ENCODE data around the gene MTRFR.
"Not testable (repeated sequence)": the region's sequence is repeated elsewhere in the genome, so short reads cannot be mapped to it uniquely, and the experiment has no call there.

Gene MTRFR

DNA sequence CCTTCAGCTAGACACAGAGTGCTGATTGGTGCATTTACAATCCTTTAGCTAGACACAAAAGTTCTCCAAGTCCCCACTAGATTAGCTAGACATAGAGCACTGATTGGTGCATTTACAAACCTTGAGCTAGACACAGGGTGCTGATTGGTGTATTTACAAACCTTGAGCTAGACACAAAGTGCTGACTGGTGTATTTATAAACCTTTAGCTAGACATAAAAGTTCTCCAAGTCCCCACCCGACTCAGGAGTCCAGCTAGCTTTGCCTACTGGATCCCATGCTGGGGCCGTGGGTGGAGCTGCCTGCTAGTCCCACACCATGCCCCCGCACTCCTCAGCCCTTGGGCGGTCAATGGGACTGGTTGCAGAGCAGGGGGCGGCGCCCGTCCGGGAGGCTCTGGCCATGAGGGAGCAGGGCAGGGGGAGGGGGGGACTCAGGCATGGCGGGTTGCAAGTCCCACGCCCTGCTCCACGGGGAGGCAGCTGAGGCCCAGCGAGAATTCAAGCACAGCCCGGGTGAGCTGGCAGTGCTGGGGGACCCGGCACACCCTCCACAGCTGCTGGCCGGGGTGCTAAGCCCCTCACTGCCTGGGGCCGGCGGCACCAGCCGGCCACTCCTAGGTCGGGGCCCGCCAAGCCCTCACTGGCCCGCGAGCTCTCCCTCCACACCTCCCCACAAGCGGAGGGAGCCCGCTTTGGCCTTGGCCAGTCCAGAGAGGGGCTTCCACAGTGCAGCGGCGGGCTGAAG, 15.9 kb downstream of the MTRFR start:
- in situ Hi-C loops (cut with MboI; ENCODE audit: low sequenced_read_pairs) = not testable (repeated sequence)

DNA sequence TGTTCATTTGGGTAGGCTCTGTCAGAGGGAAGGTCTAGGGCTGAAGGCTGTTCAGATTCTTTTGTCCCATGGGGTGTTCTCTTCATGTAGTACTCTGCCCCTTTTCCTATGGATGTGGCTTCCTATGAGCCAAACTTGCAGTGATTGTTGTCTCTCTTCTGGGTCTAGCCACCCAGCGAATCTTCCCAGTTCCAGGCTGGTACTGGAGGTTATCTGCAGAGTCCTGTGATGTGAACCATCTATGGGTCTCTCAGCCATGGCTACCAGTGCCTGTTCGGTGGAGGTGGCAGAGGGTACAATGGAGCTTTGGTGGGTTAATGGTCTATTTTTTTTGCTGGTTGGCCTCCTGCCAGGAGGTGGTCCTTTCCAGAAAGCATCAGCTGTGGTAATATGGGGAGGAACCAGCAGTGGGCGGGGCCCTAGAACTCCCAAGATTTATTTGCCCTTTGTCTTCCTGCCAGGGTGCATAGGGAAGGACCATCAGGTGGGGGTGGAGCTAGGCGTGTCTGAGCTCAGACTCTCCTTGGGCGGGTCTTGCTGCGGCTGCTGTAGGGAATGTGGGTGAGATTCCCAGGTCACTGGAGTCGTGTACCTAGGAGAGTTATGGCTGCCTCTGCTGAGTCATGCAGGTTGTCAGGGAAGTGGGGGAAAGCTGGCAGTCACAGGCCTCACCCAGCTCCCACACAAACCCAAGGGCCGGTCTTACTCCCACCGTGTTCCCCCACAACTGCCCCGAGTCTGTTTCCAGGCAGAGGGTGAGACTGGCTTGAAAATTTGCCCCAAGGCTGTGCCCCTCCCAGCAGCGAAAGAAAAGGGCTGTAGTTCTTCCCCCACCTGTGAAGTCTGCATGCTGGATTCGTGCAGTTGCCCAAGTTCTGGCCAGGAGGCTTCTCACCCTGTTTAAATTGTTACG, 17.5 kb downstream of the MTRFR start:
- in situ Hi-C loops (cut with MboI; ENCODE audit: low sequenced_read_pairs) = no loop called here

DNA sequence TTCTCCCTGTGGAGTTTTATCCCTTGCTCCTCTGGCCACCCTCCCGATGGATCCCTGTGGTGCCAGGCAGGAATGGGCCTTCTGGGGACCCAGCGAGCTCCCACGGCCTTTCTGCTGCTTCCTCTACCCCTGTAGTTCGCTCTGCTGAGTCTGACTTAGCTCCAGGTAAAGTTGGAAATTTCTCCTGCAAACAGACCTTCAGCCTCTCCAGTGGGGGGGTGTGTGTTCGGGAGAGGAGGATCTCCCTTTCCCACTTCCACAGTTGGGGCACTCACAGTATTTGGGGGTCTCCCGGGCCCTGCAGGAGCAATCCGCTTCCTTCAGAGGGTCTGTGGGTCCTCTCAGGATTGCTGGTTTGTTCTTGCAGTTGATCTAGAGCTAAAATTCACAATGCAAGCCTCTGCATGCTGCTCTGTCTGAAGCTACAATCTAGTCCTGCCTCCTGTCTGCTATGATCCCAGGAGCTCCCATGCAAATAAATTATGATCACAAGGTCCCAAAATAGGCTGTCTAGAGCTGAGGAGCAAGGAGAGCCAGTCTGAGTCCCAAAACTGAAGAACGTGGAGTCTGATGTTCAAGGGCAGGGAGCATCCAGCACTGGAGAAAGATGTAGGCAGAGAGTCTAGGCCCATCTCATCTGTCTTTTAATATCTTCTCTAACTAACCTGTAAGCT, 18.3 kb downstream of the MTRFR start:
- in situ Hi-C loops (cut with MboI; ENCODE audit: low sequenced_read_pairs) = no loop called here

DNA sequence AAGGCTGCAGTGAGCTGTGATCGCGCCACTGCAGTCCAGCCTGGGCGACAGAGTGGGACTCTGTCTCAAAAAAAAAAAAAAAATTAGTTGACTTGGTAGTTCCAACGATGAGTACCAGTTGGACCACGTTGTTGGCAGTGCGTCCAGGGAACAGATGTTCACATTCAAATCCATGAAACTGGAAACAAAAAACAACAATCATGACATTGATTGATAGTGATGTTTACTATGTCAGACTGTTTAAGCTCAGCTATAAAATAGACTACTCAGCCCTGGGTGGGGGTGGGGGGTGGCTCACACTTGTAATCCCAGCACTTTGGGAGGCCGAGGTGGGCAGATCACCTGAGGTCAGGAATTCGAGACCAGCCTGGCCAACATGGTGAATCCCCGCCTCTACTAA, 19.1 kb downstream of the MTRFR start:
- in situ Hi-C loops (cut with MboI; ENCODE audit: low sequenced_read_pairs) = not testable (repeated sequence)

DNA sequence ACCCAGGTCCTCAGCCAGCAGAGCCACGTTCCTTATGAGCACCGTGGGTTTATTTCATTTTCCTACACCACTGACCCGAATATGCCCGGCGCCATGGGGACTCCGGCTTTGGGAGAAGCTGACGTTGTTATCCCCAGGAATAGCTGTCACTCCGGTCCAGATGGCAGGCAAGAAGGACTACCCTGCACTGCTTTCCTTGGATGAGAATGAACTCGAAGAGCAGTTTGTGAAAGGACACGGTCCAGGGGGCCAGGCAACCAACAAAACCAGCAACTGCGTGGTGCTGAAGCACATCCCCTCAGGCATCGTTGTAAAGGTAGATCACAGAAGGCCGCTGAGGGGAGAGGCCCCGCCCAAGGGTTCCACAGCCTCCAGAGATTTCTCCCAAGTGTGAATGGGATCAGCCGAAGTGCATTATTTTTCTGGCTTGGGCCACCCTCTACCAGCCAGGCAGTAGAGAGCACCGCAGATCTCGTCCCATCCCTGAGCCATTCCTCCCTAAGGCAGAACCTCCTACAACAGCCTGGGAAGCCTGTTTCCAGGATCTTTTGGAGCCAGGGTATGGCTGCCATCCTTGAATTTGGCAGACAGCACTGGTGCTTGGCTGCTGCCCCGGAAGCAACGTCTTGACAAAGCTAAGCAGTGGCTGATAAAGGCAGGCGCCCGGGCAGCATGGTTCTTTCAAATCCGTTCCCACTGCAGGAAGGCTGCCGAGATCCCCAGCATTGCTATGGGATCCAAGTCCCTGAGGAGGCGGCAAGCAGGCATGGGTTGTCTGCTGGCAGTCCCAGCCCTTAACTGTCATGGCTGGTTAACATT, 20.6 kb downstream of the MTRFR start:
- in situ Hi-C loops (cut with MboI; ENCODE audit: low sequenced_read_pairs) = no loop called here

DNA sequence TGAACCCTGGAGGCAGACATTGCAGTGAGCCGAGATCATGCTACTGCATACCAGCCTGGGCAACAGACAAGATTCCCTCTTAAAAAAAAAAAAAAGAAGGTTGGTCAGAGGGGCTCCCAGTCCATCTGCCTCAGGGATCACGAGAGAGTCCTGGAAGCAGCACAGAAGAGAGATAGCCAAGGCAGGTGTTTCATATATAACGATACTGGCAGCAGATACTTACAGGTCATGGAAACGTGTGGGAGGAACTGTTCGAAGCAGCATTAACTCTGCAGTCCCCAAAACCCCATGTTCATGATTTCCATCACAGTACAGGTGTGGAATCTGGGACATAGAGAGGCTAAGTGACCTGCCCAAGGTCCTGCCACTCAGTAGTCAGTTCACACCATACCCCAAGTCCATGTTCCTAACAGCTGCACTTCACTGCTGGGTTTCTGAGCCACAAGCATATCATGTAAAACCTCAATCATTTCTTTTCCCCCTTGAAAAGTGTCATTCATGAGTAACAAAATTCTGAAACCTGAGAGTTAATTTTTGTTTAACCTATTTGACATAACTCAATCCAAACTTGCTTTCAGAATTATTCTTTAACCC, 21.7 kb downstream of the MTRFR start:
- in situ Hi-C loops (cut with MboI; ENCODE audit: low sequenced_read_pairs) = no loop called here

DNA sequence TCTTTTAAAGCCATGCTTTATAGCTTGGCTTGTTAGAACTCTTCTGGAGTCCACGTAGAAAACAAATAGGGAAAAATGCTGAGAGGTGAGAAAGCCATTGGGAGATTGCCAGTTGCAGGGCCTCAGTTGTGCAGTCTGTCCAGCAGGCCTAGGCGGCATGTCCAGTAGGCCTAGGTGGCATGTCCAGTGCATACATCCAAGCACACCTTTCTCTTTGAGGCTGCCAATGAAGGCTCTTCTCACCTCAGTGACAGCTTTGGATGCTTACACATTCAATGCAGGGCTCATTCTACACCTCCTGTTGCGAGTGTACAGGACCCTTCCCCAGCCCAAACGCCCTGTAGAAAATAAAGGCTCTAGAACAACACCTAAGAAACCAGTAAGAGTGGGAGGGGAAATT, 25.4 kb downstream of the MTRFR start:
- in situ Hi-C loops (cut with MboI; ENCODE audit: low sequenced_read_pairs) = no loop called here

DNA sequence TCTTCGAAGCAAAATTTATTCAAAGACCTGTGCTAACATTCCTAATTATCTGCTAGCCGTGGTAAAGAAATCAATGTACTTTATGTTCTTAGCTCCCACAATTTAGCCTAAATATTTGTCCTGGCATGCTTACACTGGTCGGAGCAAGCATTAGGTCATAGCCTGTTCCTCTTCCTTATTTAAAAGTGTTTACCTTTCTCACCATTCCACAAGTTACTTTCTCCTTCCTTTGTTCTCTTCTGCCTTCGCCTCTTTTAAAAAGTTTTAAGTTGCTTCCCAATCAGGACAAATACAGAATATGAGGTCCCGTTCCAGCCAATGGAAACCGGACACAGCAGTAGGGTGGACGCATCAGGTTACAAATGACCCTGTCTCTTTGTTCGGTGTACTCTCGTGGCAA, 26.8 kb downstream of the MTRFR start:
- in situ Hi-C loops (cut with MboI; ENCODE audit: low sequenced_read_pairs) = no loop called here

DNA sequence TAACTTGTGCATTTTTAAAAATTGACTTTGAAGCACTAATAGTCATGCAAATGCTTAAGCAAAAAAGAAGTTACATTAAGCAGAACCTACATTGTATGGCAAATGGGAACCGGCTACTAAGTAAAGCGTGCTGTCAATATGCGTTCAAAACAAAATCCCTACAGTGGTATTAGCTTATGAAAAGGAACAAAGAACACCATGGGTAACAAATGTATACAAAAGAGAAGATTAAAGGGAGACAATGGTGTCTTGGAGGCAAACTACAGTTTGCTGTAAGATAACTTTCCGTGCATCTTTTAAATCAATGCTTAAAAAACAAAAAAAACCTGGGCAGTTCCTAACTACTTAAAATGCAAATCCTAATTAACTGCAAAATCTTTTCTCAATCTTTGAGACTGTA, 28.0 kb downstream of the MTRFR start:
- in situ Hi-C loops (cut with MboI; ENCODE audit: low sequenced_read_pairs) = no loop called here

DNA sequence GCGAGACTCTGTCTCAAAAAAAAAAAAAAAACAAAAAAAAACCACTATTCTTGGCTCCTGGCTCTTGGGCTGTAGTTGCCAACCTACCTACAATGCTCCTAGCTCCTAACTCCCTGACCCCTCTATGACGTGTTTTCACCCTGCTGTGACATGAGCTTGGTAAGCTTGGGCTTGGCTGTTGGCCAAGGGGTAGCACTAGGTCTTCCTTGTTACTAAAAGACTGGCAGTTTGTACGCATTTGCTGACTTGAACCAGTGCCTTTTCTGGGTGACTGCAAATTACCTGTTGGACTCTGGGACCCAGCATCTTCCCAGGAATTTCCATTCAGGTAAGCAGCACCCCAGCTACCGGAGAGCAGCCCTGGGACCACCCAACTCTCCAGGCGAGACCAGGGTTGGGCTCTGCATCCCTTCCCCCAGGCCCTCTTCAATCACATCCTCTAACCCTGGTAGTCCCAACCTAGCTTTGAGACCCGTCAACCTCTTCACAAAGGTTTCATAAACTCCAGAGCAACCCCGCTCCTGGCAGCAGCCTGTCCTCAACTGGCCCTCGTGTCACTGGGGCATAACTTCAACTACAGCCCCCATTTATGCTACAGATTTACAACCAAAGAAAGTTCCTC, 30.1 kb downstream of the MTRFR start:
- in situ Hi-C loops (cut with MboI; ENCODE audit: low sequenced_read_pairs) = no loop called here

DNA sequence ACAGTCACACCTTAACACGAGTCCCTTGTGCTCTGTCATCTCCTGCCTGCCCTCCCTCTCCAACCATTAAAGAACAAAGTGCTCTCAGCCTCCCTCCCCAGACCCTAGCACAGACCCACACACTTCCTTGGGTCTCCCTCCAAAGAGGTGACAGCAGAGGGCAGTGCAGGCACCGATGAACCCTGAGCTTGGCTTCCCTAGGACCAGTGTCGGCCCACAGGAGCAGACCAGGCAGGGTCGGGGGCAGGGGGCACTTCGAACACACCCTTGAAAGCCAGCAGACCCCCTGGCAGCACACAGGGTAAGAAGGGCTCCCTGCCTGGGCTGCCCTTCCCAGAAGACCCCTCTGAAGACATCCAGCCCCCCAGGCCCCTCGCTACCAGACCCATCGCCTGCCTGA, 31.4 kb downstream of the MTRFR start:
- in situ Hi-C loops (cut with MboI; ENCODE audit: low sequenced_read_pairs) = no loop called here

DNA sequence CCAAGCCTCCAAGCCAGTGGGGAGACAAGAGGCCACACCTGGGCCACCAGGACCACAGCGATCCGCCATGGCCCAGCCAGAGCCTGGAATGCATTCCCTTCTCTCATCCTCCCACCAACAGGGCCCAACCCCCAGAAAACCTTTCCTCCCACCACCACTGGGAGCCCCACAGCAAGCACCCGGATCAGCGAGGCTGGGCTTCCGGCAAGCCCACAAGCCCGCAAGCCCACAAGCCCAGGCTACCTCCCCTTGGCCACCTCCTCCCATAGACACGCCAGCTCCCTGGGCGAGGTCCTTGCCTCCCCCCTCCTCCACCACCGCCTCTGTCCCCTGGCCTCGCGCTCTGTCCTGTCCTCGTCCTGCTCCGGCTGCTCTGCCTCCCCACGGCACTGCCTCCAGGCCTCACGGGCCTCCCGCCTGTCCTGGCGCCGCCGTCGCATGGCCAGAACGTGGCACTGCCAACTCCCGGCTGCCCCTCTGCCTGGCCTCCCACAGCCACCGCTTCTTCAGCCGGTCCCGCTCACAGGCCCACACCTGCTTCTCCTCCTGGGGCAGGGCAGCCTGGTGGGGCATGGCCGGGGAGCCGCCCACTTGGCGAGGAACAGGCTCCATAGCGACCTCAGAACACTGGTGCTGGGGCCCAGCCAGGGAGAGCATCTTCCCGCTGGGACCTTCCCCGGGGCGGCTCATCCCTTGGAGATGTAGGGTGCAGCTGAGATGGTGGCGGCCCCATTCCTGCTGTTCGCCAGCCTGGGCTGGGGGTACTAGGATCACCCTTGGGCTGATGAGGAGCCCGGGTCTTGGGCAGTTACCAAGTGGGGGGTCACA, 32.8 kb downstream of the MTRFR start:
- in situ Hi-C loops (cut with MboI; ENCODE audit: low sequenced_read_pairs) = no loop called here

DNA sequence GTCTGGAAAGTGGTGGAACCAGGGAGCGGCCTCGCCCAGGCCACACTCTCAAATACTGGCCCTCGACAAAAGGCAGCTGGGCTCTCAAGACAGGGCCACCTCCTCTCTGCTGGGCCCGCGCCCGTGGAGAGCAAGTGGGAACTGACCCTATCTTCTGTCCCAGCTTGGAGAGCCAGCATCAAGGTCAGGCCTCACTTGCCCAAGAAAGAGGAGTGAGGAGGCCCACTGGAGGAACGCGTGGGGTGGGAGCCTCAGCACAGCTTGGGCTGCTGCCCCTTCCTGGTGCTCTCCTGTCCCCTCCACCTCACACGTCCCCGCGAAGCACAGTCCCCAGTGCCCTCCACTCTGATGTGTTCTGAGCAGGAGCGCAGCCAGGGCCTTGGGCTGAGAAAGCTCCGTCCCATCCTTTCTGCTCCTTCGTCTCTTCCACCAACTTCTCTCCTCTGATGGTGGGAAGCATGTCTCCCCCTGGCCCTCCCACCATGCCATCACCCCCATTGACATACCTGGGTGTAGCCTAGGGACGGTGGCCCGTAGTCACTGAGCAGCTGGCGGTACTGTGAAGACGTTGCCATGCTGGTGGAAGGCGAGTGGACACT, 33.5 kb downstream of the MTRFR start:
- in situ Hi-C loops (cut with MboI; ENCODE audit: low sequenced_read_pairs) = no loop called here

DNA sequence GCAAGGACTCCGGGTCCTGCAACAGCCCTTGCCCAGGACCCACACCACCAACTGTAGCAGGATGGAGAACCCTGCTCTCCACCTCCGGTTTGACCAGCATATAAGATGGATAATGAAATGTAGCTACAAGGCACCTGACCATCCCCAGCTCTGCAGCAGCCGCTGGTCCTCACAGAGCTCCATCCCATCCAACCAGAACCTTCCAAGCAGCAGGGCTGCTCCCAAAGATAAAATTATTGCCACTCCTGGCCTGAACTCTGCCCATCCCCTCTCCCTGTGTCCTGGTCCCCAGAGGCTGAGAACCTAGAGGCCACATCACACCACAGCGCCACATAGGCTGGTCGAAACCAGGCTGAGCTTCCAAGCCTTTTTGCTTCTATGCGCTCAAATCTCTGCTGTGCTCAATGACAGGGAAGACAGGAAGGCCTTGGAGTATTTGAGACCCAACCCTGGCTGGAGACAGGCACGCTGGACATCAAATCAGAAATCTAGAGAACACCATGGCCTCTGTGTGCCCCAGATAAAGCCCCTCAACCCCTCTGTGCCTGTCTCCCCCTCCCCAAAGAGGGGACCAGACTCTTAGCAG, 34.2 kb downstream of the MTRFR start:
- in situ Hi-C loops (cut with MboI; ENCODE audit: low sequenced_read_pairs) = no loop called here

DNA sequence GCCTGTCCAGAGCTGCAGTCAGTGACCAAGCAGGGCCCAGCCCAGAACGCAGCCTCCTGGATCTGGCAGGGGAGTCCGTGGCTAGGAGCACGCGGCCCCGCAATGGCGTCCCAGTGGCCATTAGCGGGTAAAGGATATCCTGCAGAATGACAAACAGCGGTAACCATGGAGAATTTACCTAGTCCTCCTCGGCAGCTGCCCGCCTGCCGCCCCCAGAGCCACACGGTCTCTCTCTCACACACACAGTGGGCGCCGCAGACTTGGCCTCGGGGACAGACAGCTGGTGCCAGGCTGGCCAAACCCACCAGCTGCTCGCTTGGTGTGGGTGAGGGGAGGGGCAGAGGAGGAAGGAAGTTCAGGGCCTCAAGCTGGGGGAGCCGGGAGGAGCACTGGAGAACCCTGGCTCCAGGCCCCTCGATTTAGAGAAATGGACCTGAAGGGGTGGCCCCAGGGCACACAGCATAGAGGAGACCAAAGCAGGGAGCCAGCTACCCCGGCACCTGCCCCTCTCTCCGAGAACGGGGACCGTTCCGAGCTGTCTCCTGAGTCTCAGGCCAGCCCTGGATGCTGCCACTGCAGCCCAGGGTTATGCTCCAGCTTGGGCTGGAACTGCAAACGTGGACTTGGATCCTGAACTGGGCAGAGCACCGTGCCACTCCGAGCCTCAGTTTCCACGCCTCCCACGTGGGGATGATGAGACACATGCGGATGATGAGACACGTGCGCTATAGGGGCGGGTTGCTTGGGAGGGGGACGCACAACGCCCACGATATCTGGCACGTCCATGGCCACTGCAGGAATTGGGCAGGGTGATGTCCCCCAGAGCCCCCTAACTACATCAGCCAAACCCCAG, 35.0 kb downstream of the MTRFR start:
- in situ Hi-C loops (cut with MboI; ENCODE audit: low sequenced_read_pairs) = no loop called here

DNA sequence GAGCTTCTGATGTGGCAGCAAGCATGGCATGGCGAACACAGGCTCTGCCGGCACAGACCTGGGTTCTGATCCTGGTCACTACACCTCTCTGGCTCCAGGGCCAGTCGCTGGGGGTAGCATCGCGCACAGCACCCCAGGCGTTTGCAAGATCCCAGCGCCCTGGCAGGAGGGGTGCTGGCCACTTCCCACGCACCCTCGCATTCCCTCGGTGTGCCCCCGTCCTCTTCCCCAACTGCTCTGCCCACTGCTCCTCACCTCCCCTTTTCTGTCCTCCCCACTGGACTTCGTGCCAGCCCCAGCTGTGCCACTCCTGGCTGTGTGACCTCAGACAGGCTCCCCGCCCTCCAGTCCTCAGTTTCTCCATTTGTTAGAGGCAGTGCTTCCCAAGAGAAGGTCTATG, 35.6 kb downstream of the MTRFR start:
- in situ Hi-C loops (cut with MboI; ENCODE audit: low sequenced_read_pairs) = no loop called here

DNA sequence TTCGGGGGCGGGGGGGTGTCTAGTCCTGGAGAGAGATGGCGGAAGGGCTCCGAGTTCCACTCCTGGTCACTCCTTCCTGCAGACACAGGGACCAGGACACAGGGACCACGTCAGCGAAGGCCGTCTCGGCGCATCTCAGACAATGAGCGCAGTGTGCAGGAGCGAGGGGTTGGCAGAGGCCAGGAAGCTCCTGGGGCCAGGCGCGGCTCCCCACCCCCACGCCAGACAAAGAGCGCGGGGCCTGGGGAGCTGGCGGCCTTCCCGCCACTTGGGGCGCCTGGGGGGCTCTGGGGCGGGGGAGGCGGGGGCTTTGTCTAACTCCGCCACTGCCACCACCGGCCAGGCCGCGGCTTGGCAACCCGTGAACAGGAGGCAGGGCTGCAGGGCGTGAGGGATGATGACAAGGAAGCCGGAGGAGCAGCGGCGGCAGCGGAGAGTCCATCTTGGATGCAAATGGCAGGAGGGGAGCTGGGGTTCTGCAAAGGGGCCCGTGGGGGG, 36.2 kb downstream of the MTRFR start:
- in situ Hi-C loops (cut with MboI; ENCODE audit: low sequenced_read_pairs) = no loop called here

Data from hTERT RPE-1 (cell line).